Stimulated activated CD8-positive, alpha-beta memory T cell treated with anti-CD3 and anti-CD28 coated beads, Interleukin-7, amount 100 ng/mL, for 1 hour (primary cell): ENCODE measurements around the gene GNLY.
"Not testable (repeated sequence)": the region's sequence is repeated elsewhere in the genome, so short reads cannot be mapped to it uniquely, and the experiment has no call there.

Experiments
- DNase-seq, 2 donors: peaks; one replicate each; pipeline ENCODE4 v3.0.0-alpha.2; 2020; ENCODE audit warnings: low read depth in 2 of 2

The GNLY gene

DNA sequence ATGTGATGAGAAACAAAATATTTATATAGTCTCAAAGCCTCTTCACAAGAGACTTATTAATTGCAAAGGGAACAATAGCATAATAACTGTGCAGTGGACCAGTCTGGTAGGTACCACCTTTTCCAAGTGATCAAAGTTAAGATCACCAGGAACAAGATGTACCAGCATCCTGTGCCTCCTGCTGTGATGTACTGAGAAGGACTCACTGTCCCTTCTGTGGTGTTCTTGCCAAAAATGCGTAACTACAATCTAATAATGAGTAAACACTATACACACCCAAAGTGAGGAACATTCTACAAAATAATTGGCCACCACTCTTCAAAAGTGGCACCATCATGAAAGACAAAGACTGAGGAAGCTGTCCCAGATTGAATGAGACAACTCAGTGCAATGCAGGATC is 14.5 kb downstream of the GNLY start:
- DNase-seq, result no peak

DNA sequence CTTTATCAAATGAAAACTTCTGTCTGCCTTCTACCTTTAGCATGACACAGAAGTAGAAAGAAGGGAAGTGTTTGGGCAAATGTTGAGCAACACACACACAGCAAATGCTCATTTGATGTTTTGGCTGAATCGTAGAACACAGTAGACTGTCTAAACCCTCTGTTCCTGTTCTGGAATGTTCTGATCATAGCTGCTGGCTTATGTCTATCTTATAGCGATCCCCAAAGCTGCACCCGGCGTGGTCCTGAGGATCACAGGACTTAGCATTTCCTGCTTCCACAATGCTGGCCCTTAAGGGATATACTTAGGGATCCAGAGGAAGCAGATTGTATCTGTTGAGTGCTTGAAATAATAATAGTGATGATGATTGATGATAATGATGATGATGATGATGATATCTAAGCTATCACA is 15.2 kb downstream of the GNLY start:
- DNase-seq, result no peak

DNA sequence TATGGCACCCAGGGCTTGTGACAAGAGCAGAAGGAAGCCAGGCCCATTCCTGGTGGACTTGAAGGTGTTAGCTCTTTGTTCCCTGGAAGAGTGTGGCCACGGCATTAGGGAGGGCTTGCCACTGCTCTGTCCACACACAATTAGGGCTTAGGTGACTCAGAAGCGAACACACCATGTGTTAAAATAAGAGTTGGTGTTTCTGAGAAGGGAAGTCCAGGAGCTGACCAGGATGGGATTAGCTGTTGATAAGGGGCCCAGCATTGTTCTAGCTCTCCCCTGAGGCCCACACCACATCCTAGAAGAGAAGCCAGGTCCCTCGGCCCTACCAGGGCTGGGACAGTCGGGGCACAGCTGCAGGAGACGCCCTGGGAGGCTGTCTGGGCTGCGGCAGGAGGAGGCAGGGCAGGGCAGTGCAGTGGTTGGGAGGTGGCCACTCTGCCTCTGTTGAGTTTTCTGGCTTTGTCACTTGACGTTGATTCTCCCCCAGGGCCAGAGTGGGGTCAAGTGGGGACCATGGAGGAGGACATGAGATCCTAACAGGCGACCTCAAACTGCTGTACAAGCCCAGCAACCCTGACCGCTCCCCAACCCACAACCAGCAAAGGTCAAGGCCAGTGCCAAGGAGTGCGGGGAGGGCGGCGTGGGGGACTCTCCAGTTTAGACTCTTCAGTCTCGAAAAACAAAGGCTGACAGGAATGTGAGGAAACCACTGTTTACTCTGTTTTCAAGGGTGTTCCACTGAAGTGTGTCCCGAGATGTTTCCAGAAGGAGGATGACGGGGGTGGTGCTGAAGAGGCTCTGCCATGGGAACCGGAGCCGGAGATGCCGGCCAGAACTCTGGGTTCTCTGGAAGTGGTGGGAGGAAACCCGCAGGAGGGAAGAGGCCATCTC is 16.8 kb downstream of the GNLY start:
- DNase-seq, result no peak

DNA sequence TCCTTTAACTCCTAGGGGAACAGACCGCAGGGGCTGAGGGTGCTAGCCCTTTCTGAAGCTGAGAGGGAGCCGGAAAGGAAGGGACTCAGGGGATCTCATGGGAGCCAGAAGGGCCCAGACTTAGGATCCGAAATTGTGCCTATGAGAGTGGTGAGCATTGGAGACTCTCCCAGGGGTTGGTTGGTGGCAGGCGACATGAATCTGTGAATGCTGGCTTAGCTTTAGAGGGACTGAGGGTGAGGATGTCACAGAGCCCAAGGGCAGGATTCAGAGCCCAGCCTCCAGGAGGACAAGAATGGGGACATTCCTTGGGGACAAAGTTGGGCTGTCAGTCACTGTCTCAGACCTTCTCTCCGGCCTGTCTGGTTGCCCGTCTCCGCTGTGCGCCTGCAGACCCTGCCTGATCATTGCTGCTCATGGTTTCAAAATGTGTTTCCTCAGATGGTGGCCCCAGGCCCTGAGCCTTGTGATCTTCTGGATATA is 17.5 kb downstream of the GNLY start:
- DNase-seq, result no peak

DNA sequence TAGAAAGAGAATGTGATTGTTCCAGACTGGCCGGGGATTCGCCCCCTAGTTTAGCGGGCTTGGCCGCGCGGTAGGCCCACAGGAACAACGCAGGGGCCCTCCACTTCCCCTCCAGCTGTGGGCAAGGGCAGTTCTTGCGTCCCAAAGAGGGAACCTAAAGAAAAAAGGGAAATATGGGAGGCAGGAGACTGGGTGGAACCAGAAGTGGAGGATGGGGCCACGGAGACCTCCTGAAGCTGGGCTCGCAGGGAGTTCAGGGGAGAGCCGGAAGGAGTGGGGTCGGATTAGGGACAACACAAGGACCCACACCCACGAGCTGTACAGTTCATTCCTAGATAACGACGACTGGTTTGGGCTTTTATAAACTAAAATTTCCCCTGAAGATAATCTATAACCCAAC is 18.2 kb downstream of the GNLY start:
- DNase-seq, result no peak

DNA sequence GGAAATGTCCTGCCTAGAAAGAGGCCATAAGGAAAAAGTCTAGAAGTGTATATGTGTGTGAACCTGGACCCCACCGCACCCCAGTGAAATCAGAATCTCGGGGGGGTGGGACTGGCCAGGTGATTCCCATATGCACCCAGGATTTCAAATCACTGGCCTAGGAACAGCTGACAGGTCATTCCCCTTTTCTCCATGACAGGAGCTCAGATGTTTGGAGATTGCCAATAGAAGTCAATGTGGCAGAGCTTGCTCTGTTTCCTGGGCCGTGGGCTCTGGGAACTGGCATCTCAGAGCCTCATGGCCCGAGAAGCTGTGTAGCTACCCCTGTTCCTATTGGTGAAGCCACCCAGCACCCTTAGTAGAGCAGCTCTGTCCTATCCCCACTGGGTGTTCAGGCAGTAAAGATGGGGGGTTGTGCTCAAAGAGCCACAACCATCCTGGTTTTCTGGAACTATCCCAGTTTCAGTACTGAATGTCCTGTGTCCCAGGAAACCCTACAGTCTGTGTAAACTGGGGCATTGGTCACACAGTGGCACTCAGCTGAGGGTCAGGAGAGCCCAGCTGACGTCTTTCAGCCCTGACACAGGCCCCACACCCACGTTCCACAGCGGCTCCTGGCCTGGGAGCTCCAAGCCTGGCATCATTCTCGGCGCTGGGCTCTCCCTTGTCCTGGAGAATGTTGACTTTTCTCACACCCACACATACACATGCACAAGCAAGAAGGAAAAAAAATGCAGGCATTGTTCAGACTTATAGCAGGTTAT is 18.9 kb downstream of the GNLY start:
- DNase-seq, result no peak

DNA sequence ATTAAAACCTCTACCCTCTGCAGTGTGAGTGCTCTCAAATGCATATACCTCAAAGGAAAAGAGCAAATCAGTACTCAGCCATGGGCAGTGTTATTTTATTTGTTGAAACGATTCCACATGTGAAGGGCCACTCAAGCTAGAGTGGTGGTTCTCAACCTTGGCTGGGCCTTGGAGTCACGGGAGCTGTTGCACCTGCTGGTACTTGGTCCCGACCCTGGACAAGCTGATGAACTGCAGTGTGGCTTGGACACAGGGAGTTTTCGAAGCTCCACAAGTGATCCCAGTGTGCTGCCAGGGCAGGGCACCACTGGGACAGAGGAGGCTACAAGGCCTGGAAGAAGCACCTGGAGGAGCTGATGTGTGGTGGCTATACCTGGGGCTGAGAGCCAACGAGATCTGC is 19.7 kb downstream of the GNLY start:
- DNase-seq, result no peak

DNA sequence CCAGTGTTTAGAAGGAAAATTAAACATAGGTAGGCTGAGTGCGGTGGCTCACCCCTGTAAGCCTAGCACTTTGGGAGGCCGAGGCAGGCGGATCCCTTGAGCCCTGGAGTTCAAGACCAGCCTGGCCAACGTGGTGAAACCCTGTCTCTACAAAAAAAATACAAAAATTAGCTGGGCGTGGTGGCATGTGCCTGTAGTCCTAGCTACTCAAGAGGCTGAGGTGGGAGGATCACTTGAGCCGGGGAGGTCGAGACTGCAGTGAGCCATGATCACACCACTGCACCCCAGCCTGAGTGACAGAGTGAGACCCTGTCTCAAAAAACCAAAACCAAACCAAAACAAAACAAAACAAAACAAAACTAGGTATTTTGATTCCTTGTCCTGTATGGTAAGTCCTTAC is 20.3 kb downstream of the GNLY start:
- not testable (repeated sequence) for DNase-seq

DNA sequence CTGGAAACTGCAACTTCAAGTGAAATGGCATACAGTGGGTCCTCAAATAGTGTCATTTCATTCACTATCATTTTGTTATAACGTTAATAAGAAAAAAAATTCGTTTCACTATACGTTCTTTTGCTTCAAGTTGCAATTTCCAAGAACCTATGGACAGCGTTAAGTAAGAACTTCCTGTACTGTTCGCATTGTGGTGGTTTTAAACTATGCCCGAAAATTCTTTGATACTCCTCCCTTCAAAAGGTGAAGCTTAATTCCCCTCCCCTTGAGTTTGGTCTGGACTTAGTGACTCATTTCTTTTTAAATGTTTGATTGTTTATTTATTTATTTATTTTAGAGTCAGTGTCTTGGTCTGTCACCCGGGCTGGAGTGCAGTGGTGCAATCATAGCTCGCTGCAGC is 20.7 kb downstream of the GNLY start:
- DNase-seq, result no peak

DNA sequence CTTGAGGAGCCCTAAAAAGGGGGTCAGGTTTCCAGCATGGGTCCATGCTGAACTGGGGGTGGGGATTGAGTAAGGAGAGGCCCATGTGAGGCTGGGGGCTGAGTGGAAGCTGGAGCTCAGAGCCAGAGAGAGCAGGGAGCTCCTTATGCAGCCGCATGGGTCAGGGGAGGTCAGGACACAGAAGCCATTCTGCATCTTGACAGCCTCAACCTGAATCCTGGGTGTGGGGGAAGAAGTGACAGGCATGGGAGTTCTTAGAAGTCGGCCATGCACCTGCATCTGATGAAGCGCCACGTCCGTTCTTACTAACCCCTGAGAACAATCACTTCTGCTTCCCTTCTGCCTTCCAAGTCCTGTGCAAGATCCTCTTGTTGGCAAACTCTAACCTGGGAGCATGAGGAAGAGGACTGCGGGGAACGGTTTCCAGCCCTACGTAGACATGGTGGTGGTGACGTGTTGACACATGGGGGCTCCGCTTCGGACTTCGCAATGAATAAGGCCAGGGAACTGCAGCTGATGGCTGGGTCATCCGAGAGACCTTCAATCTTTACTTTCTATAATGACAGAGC is 22.3 kb downstream of the GNLY start:
- no peak for DNase-seq

DNA sequence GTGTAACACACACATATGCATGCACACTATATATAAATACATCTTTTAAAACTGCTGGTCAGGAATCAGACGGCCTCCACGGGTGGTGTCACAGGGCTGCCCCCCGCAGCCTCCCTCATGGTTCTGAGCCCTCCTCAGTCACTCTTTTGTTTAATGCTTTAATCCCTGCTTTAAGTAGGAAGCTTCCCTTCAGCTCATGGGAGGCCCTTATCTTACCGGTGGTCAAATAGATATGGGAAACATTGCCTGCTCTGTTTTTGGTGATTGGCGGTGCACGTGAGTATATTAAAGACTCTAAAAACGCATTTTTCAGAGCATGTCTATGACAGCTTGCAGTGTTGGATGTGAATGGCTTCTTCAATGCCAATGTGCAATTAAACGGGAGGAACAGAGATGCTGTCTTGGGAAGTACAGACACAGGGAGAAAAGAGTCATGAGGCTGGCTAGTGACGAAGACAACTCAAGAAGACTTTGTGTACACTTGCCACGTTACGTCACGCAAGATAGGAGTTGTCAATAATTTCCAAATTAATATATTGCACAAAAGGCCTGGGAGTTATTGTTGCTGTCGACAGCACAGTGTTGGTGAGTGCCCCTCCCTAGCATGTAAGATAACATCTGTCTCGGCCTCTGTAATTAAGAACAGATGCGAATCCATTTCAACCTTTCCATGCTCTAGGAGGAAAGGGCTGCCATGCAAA is 23.3 kb downstream of the GNLY start:
- no peak for DNase-seq

DNA sequence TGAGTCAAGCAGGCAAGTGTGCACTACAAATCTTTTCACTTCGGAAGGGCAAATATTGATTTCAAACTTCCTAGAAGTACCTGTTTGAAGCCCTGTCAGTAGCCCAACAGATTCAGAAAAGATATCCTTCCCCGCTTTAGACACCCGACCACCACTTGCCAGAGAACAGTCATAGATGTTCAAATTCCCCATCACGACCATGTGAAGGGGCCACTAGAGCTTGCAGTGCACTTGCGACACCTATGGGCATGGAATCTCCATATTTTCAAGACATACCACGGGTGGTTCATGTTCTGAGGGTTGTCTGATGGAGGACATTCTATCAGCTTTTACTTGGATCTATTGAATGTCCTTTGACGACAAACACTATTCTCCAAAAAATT is 23.8 kb downstream of the GNLY start:
- DNase-seq, result no peak

DNA sequence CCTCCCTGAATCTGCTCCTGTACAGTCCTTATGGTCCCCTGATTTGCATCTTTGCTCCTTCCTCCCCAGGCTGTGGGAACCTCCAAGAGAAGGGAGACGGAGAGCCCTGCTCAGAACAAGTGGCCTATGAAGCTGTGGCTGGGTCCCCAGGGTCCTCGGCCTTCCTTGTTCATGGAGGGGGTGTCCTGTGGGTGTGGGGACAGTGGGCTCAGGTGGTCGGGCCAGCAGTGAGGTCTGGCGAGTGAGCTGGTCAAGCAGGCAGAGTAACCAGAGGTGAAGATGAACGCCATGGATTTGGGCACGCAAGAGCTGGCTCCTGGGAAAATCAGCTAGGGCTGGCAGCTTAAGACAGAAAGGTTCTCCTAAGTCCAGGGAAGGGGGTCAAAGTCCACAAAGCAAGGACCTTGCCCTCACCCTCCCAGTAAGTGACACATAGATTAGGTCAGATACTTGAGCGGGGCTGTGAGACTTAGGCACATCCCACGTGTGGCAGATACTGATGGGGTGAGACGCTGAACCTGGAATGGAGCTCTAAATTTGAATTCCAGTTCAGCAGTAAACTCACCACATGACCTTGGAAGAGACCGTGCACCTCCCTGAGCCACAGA is 24.8 kb downstream of the GNLY start:
- DNase-seq, result no peak

DNA sequence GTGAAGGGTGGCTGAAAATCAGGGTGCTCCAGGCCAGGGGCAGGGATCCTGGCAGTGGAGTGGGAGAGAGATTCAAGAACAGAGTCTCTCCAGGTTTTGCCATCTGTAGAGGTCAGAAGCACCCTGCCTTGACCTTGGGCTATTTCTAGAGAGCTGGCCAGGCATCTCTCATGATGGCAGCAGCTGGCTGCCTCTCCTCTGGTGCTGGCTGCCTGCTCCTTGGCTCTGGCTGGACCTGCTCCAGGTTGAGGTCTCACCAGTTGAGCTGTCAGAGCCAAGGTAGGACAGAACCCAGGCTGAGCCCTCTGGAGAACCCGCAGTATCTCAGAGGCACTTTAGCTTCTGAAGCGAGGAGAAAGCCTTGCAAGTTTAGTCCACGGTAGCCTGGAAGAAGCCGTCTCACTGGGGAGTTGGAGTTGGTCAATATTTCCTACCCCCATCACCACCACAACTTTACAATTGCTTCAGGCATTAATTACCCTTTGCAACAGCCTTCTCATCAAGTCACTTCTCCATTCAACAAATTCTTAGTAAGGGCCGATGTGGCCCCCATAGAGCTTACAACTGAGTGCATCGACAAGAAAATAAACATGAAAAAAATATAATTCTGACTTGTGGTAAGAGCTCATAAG is 25.6 kb downstream of the GNLY start:
- no peak for DNase-seq

DNA sequence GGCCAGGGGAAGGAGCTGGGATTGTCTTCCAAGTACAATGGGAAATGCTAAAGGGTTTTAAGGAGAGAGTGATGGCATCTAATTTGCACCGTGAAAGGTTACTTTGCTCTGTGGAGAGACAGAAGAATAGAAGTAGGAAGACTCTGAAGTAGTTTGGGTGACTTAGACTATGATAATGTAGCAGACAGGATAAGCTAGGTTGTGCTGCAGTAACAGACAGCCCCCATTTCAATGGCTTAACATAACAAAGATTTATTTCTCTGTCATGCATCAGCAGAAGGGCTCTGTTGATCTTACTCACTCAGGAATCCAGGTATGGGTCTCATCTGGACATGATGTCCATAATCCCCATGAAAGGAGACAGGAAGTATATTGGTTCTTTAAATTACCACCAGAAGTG is 26.4 kb downstream of the GNLY start:
- DNase-seq, result no peak

DNA sequence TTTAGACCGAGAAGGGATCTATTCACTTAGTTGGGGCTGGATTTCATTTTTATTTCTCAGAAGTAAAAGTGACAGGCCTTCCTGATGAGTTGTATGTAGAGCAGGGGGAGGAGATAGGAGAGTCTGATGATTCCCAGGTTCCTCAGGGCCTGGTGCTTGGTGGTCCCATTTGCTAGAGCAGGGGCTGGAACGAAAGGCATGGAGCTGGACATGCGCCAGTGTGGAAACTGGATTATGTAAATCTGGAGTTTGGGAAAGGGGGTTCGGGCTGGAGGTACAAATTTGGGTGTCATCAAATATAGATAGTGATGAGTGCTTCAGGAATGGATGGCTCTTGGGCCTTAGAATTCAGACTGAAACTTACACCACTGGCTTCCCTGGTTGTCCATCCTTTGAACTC is 27.5 kb downstream of the GNLY start:
- DNase-seq, result no peak

DNA sequence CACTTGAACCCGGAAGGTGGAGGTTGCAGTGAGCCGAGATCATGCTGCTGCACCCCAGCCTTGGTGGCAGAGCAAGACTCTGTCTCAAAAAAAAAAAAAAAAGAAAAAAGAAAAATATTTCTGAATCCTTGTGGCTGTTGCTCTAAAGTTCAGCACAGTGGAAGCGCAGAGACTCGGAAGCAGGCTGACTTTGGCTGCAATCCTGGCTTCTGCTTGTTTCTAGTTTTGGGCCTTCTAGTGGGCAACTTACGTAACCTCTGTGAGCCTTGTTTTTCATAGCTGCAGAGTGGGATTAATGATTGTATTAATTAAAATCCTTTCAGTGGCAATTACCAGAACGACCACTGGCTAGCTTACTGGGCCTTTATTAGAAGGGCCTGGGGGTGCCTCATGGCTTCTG is 28.4 kb downstream of the GNLY start:
- DNase-seq, result no peak

DNA sequence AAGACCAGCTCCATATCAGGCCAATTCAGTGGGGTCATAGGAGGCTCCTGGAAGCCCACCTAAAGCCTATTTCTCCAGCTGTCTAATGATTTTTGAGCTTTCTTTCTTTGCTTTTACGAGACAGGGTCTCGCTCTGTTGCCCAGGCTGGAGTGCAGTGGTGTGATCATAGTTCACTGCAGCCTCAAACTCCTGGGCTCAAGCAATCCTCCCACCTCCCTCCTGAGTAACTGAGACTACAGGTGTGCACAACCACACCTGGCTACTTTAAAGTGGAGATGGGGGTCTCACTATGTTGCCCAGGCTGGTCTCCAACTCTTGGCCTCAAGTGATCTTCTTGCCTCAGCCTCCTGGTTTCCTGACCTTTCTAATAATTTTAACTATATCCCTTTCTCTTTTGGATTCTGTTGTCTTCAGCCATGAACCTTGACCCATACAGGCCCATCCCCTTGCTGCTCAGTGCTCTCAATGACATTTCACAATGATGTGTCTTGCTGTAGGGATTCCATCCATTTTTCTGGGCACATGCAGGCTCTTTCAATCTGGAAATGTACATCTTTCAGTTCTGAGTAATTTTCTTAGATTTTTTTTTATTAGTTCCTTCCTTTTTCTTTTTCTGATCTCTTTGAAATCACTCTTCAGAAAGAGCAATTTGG is 29.7 kb downstream of the GNLY start:
- DNase-seq, result no peak

DNA sequence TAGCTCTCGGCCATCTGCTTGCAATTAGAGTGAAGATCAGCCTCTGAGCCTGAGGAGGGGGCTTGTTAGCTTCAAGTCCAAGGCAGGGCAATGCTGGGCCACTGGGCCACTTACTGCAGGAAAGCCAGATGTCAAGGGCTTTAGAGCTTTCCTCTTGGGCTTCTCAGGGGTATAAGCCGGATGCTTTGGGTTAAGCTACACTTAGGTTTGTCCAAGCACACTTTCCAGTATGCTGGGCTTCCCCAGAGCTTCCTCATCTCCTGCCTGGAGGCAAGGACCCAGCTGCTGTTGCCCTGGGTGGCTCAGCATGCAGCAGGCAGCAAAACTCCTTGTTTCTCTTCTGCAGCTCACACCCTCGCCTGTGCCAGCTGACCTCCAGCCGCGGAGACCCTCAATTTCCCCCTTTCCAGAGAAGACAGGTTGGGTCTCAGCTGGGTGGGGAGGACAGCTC is 30.6 kb downstream of the GNLY start:
- no peak for DNase-seq

DNA sequence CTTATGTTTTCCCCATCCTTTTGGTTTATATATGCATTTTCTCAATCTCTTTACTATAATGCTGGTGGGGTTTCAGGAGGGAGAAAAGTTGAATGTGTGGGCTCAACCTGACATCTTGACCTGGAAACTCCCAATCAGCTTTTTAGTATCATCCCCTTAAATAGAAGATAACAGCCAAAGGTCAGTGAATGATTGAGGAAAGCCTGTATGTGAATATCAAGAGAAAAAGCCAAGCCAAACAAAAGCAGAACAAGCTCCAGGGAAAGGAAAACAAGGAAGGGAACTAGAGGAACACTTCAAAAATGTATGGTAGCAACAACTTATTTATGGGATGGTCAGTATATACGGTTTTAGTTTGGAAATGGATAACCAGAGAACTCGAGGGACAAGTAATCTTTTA is 31.3 kb downstream of the GNLY start:
- no peak for DNase-seq

DNA sequence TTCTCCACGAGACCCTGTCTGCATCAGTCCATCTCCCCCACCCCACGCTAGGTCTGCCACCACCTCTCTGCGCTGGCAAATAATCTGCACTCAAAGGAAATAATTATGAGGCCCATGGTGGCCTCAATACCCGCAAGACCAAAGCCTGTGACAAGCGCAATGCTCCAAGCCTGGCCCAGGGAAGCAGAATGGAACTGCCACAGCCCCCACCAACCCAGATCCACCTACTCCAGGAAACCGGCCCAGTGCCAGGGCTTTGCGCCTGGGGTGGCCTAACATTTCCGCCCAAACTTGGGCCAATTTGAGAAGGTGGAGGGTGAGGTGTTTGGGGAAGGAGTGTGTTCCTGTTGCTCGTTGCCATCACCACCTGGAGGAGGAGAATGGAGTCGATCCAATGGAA is 33.6 kb downstream of the GNLY start:
- DNase-seq, result no peak
